Endothelial cell of umbilical vein (primary cell): ENCODE measurements around the gene C8G. TPM values are rescaled to one million over a fixed set of nuclear protein-coding genes. Genes with fewer than 3 reads are reported as not detected.

Experiments used
- BruUV-seq: library from RNA; stranded (reverse); fragments of 400-500 nt; replicated peaks from 2 replicates; lab custom pipeline; 2021; lab: Mats Ljungman, UMichigan
- CTCF ChIA-PET: fragments of 300-600, 350-600 bp; sonication (Branson Sonifier 250); formaldehyde crosslinking; loops from one replicate; lab custom pipeline; 2021; ENCODE audit warnings: antibody characterized with exemption, inconsistent platforms; lab: Charles Lee
- POLR2A ChIA-PET: fragments of 300-600, 350-600 bp; sonication (Branson Sonifier 250); formaldehyde crosslinking; loops from one replicate; lab custom pipeline; 2021; ENCODE audit warnings: antibody characterized with exemption, inconsistent platforms; lab: Charles Lee
- DNase-seq: peaks from one replicate; pipeline ENCODE4 v3.0.0-alpha.2; 2011; ENCODE audit warnings: low read depth, low spot score
- FAIRE-seq: peaks from 2 replicates; lab custom pipeline; 2011; peaks lifted over from hg19 to GRCh38; lab: Jason Lieb, UNC
- H2AFZ ChIP-seq: 2 replicates; pipeline ENCODE4 v1.6.0; 2012; ENCODE audit warnings: low read depth, low read length, control low read depth, inconsistent platforms
- H3K27ac ChIP-seq: 2 replicates; pipeline ENCODE4 v1.5.1; 2011; ENCODE audit warnings: low read depth, mild to moderate bottlenecking, control low read depth, low read length, moderate library complexity; ENCODE audit not compliant: insufficient read depth
- H3K27me3 ChIP-seq, 2 experiments: 2 replicates each; pipeline versions ENCODE4 v1.6.0 to v1.6.1; 2011; ENCODE audit warnings: low read length in 2 of 2, mixed read lengths in 1 of 2; ENCODE audit not compliant: control insufficient read depth in 2 of 2, insufficient read depth in 2 of 2
- H3K36me3 ChIP-seq, 2 experiments: 2 replicates in 1 of 2; 3 replicates in 1 of 2; pipeline ENCODE4 v1.5.1; 2011; ENCODE audit warnings: low read length in 2 of 2, mild to moderate bottlenecking in 1 of 2, moderate library complexity in 1 of 2; ENCODE audit not compliant: control insufficient read depth in 2 of 2, insufficient read depth in 2 of 2; ENCODE audit errors: extremely low read depth in 1 of 2
- H3K4me1 ChIP-seq: 3 replicates; pipeline ENCODE4 v1.5.1; 2011; ENCODE audit warnings: mild to moderate bottlenecking, low read length; ENCODE audit not compliant: control insufficient read depth, insufficient read depth; ENCODE audit errors: extremely low read depth
- H3K4me2 ChIP-seq: 2 replicates; pipeline ENCODE4 v1.6.1; 2011; ENCODE audit warnings: low read length, control low read depth, mixed read lengths; ENCODE audit not compliant: insufficient read depth
- H3K4me3 ChIP-seq, 3 experiments: fragments of 200-600 bp in 1 of 3; sonication (generic), shearing (Covaris generic) in 1 of 3; replicated peaks in 1 of 3; 2 replicates each; pipeline ENCODE4 v1.5.1; 2011 to 2016; ENCODE audit warnings: control low read depth in 3 of 3, low read length in 3 of 3, mild to moderate bottlenecking in 2 of 3, inconsistent platforms in 1 of 3, low read depth in 1 of 3, moderate library complexity in 1 of 3; ENCODE audit not compliant: insufficient read depth in 1 of 3
- H3K79me2 ChIP-seq: 2 replicates; pipeline ENCODE4 v1.6.0; 2012; ENCODE audit warnings: low read length, inconsistent platforms; ENCODE audit not compliant: control insufficient read depth, insufficient read depth
- H3K9ac ChIP-seq: replicated peaks from 2 replicates; pipeline ENCODE3; 2011; ENCODE audit warnings: low read length, control low read depth; ENCODE audit not compliant: insufficient read depth; ENCODE audit errors: extremely low read depth
- H3K9me1 ChIP-seq: replicated peaks from 3 replicates; pipeline ENCODE4 v1.6.0; 2011; ENCODE audit warnings: mild to moderate bottlenecking, low read length; ENCODE audit not compliant: control insufficient read depth, insufficient read depth; ENCODE audit errors: extremely low read depth
- H3K9me3 ChIP-seq: replicated peaks from 2 replicates; pipeline ENCODE4 v1.5.1; 2012; ENCODE audit warnings: low read length, inconsistent platforms; ENCODE audit not compliant: control insufficient read depth, insufficient read depth
- H4K20me1 ChIP-seq: replicated peaks from 2 replicates; pipeline ENCODE3; 2011; ENCODE audit warnings: mild to moderate bottlenecking, low read length; ENCODE audit not compliant: control insufficient read depth, insufficient read depth; ENCODE audit errors: extremely low read depth
- EZH2 ChIP-seq: IDR thresholded peaks from 2 replicates; pipeline ENCODE4 v1.6.1; 2012; ENCODE audit warnings: borderline replicate concordance, low read depth, mild to moderate bottlenecking, moderate library complexity, low read length, inconsistent platforms; ENCODE audit not compliant: severe bottlenecking
- FOS ChIP-seq: IDR thresholded peaks from 2 replicates; pipeline ENCODE4 v1.6.1; 2011; ENCODE audit warnings: mild to moderate bottlenecking, low read length, moderate library complexity, borderline replicate concordance; ENCODE audit not compliant: insufficient read depth
- GATA2 ChIP-seq: IDR thresholded peaks from 2 replicates; pipeline ENCODE4 v1.7.0; 2011; ENCODE audit warnings: low read depth, mild to moderate bottlenecking, moderate library complexity, mixed read lengths, low read length; ENCODE audit not compliant: insufficient read length, insufficient read depth
- JUN ChIP-seq: IDR thresholded peaks from 2 replicates; pipeline ENCODE4 v1.6.1; 2011; ENCODE audit warnings: borderline replicate concordance, low read depth; ENCODE audit not compliant: insufficient read length, insufficient read depth
- MAX ChIP-seq: IDR thresholded peaks from 2 replicates; pipeline ENCODE4 v1.6.1; 2011; ENCODE audit not compliant: insufficient read depth, insufficient read length
- MYC ChIP-seq: IDR thresholded peaks from one replicate; pipeline ENCODE4 v1.6.1; 2011; ENCODE audit warnings: mild to moderate bottlenecking, low read depth, low read length
- POLR2A ChIP-seq: IDR thresholded peaks from 2 replicates; pipeline ENCODE4 v1.6.1; 2012; ENCODE audit warnings: low read depth, mild to moderate bottlenecking, control low read depth, low read length
- POLR2AphosphoS5 ChIP-seq: IDR thresholded peaks from 2 replicates; pipeline ENCODE4 v1.6.1; 2012; ENCODE audit warnings: low read depth, mild to moderate bottlenecking, control low read depth, low read length, moderate library complexity; ENCODE audit not compliant: insufficient read depth
- dilution Hi-C: fragments of 300-500 bp; cut with MboI; formaldehyde crosslinking; loops from one replicate; pipeline ENCODE4 v1.15.0; 2019; ENCODE audit warnings: low sequenced_read_pairs; ENCODE audit not compliant: extremely low pct_ligation_motif_present
- intact Hi-C: fragments of 100-400 bp; cut with micrococcal nuclease; formaldehyde crosslinking; loops from one replicate; pipeline ENCODE4 v1.10.0; 2022
- polyA plus RNA-seq, 4 experiments: library from polyadenylated mRNA; depleted of rRNA in 3 of 4; stranded (reverse) in 3 of 4; unstranded in 1 of 4; fragments of >200 nt; gene quantifications; 2 replicates each; pipeline versions ENCODE4 v1.2.1 to v1.2.3, GENCODE V29; 2011 to 2012; ENCODE audit warnings: missing spikeins in 1 of 4
- total RNA-seq: library from RNA; stranded (reverse); gene quantifications from 2 replicates; pipeline ENCODE4 v1.2.3, GENCODE V29; 2021
- TF ChIP-seq, protein P1 (sequence below), 2 donors: IDR thresholded peaks; 1 replicate in 1 of 2; 2 replicates in 1 of 2; pipeline ENCODE4 v1.5.1; 2011; ENCODE audit warnings: low read length in 2 of 2, mild to moderate bottlenecking in 2 of 2, moderate library complexity in 2 of 2, control low read depth in 1 of 2, inconsistent platforms in 1 of 2, low read depth in 1 of 2; ENCODE audit not compliant: insufficient read depth in 1 of 2; ENCODE audit errors: extremely low read depth in 1 of 2

The C8G gene
- total and polyA plus RNA-seq, 2 donors (not counting 3 experiments of a cell fraction or from before 2014, with no cell fraction given), result 0.47 to 1.9 TPM

- peak overlapping the region; percentile 54 for H3K4me2 ChIP-seq
- DNase-seq (no peak), FAIRE-seq (no peak)
- intact Hi-C loops, result loop anchor here (2.0 kb wide), 1 partner anchor 28 kb away; no protein-coding TSS in a partner anchor
- H3K36me3 ChIP-seq, result no peaks in the 10 kb centered on the region
- H4K20me1 ChIP-seq, result no peaks in the 10 kb centered on the region
- H3K9ac ChIP-seq, result peak overlapping the region; percentile 25
- peak overlapping the region in 1 of 3 experiments; percentile 77 for H3K4me3 ChIP-seq
- no TSS peak for BruUV-seq
- no peak overlapping the region for H3K27ac ChIP-seq
- dilution Hi-C loops, result no loop called here
- no peaks in the 10 kb centered on the region for H3K27me3 ChIP-seq
- peak overlapping the region; percentile 83 for H2AFZ ChIP-seq
- no peaks in the 10 kb centered on the region for H3K9me3 ChIP-seq
- H3K9me1 ChIP-seq, result no peaks in the 10 kb centered on the region
- CTCF ChIA-PET, result interaction anchor here (1.2 to 1.6 kb wide), 2 partner anchors 27 to 79 kb away, joined by 3 to 4 read pairs; no protein-coding TSS in a partner anchor
- POLR2A ChIA-PET, result interaction anchor here (0.6 kb wide), 1 partner anchor 86 kb away, joined by 4 read pairs; no protein-coding TSS in a partner anchor
- peaks cover 5% of the 10 kb centered on the region for H3K4me1 ChIP-seq
- TF ChIP-seq MYC (no peak), POLR2A (no peak), GATA2 (no peak), FOS (no peak), MAX (no peak), JUN (no peak), POLR2AphosphoS5 (no peak), EZH2 (no peak)
- TF ChIP-seq, protein P1, sequence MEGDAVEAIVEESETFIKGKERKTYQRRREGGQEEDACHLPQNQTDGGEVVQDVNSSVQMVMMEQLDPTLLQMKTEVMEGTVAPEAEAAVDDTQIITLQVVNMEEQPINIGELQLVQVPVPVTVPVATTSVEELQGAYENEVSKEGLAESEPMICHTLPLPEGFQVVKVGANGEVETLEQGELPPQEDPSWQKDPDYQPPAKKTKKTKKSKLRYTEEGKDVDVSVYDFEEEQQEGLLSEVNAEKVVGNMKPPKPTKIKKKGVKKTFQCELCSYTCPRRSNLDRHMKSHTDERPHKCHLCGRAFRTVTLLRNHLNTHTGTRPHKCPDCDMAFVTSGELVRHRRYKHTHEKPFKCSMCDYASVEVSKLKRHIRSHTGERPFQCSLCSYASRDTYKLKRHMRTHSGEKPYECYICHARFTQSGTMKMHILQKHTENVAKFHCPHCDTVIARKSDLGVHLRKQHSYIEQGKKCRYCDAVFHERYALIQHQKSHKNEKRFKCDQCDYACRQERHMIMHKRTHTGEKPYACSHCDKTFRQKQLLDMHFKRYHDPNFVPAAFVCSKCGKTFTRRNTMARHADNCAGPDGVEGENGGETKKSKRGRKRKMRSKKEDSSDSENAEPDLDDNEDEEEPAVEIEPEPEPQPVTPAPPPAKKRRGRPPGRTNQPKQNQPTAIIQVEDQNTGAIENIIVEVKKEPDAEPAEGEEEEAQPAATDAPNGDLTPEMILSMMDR (IDR thresholded peaks at IDR 0.05; ENCODE audit: extremely low read depth in 1 of 2, insufficient read depth in 1 of 2, low read depth in 1 of 2, low read length in 2 of 2), result no peak
- H3K79me2 ChIP-seq, result no peaks in the 10 kb centered on the region
These were observed 5.7 kb downstream of the C8G start for GRCh38 chr9:136950656-136951276.
